ENCODE data around the gene UBE2M.
"Not testable (repeated sequence)": the region's sequence is repeated elsewhere in the genome, so short reads cannot be mapped to it uniquely, and the experiment has no call there.

The UBE2M gene

GRCh38 chr19:58558066-58558622 lies at the start of gene UBE2M:
UBE2M (minus strand) TSS chr19:58558611; CDS start chr19:58558381, 230 bp downstream.
- DNase-seq = no peak

DNA sequence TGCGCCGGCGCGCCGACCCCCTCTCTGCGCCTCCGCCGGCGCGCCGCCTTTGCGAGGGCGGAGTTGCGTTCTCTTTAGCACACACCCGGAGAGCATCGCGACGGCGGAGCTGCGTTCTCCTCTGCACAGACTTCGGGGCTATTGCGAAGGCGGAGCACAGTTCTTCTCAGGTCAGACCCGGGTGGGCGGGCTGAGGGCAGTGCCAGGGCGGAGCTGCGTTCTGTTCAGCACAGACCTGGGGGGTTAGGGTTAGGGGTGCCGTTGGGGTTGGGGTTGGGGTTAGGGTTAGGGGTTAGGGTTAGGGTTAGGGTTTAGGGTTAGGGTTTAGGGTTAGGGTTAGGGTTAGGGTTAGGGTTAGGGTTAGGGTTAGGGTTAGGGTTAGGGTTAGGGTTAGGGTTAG lies 48.8 kb upstream of the UBE2M start:
- DNase-seq = not testable (repeated sequence)

DNA sequence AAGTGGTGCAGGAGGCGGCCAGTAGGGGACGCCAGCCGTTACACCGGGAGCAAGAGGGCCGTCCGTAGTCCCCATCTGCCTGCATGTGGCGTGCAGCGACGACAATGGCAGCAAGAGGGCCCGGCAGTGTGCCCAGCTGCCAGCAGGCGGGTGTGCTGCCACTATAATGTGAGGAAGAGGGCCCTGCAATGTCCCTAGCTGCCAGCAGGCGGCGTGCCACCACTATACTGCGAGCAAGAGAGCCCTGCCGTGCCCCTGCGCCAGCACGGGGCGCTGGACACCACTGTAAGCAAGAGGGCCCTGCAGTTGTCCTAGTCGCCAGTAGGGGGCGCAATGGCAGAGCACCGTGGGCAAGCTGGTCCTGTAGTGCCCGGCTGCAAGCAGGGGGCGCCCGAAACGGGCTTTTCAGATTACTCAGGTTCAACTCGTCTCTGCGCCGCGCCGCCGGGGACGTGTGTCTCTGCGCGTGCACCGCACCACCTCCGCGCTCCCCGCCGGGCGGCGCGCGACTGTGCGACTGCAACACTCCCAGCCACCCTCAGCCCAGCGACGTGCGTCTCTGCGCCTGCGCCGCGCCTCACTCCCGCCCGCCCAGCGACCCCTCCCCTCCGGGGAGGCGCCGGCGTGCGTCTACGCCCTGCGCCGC lies 48.0 kb upstream of the UBE2M start:
- DNase-seq = not testable (repeated sequence)

- DNase-seq = no peak
Measured at GRCh38 chr19:58586133-58586765, 27.8 kb upstream of the UBE2M start.

GRCh38 chr19:58585442-58586132 lies 27.2 kb upstream of the UBE2M start:
- DNase-seq = no peak

GRCh38 chr19:58584498-58585441 lies 26.4 kb upstream of the UBE2M start:
- no peak for DNase-seq

DNA sequence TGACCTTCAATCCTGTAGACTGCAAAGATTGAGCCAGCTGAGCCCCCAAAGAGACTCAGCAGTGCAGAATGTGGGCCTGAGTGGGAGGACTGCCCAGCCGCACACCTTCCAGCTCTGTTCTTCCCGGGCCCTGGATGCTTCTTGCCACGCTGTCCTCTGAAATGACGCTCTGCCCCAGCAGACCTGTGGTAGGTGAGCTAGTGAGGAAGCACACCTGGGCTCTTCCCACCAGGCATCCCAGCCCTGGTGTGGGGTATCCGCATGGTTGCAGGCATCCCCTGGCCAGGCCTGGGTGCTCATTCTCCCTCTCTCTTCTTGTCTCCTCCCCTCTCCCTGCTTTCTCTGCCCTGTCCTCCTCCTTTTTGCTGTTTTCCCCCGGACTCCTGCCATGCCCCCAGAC lies 24.6 kb upstream of the UBE2M start:
- DNase-seq = no peak

GRCh38 chr19:58581227-58582141 lies 23.1 kb upstream of the UBE2M start:
- no peak for DNase-seq

DNA sequence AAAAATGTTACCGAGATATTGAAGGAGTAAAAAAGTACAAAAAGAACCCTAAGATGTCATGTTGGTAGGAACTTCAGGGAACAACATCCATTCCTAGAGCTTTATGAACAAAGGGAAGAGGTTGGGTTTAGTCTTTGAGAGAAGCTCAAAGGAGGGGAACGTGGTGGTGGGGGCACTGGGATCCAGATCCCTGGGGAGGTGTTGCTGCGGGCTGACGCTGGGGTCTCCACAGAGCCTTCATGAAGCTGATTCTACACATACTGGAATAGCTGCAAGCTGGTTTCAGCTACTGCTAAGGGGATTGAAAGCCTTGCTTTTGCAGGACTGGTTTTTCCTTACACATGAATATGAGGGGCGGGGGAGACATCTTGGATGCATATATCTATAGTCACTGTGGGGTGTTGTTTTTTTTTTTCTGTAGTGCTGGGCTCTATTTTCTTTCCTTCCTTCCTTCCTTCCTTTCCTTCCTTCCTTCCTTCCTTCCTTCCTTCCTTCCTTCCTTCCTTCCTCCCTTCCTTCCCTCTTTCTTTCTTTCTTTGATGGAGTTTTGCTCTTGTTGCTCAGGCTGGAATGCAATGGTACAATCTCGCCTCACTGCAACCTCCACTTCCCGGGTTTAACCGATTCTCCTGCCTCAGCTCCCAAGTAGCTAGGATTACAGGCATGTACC lies 21.2 kb upstream of the UBE2M start:
- DNase-seq = no peak

DNA sequence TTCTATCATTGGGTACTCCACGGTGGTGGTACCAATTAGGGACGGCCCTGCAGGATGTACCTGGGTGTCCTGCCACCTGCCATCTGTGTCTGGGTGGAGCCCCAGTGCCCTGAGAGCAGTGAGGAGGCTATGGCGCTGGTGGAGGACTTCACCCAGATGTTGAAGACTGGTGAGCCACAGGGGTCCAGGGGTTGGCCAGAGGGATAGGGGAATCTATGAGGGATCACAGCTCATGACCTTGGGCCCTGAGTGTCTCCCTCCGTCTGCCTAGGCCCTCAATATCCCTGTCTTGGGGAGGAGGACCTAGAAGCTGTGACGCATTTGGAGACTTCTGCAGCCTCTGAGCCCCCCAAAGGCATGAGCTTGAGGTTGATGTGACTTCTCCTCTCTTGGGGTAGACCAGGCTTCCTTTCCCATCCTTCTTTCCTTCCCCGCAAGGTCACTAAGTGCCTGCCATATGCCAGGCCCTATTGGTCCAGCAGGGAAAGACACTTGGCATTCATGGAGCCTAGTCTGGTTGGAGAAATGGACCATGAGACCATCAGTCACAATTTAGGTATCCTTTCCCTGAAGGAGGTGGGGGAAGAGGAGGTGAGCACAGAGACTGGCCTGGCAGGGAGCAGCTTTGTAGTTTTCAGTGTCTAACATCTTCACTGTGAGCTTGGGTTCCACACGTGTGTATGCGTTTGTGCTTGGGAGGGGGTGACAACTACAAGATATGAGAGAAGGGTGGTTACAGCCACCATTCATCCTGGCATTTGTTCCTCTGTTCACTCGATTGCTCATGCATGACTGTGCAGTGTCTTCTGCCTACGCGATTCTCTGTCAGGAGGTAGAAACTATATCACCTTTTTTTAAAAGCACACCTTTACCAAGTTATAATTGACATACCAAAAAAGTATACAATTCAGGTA lies 19.9 kb upstream of the UBE2M start:
- no peak for DNase-seq

- not testable (repeated sequence) for DNase-seq
Measured at GRCh38 chr19:58577581-58577980, 19.2 kb upstream of the UBE2M start.

- no peak for DNase-seq
Measured at GRCh38 chr19:58575183-58576041, 17.0 kb upstream of the UBE2M start.

DNA sequence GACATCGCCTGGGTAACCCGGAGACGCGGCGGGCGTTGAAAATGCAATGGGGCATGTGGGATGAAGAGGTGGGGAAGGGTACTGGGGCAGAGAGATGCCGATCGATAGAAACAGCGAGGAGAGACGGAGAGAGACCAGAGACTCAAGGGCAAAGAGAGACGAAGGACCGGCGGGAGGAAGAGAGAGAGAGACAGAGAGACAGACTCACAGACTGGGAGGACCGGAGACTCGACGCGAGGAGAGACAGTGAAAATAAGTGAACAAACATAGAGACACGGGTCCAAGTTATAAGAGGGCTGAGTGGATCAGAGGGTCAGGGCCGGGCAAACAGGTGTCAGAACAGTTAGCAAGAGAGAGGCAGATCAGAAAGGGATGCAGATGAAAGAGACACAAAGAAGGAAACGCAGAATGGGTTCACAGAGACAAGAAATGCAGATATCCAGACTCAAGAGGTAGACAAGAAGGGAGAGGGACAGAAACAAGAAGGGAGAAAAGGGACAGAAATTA lies 15.3 kb upstream of the UBE2M start:
- no peak for DNase-seq

DNA sequence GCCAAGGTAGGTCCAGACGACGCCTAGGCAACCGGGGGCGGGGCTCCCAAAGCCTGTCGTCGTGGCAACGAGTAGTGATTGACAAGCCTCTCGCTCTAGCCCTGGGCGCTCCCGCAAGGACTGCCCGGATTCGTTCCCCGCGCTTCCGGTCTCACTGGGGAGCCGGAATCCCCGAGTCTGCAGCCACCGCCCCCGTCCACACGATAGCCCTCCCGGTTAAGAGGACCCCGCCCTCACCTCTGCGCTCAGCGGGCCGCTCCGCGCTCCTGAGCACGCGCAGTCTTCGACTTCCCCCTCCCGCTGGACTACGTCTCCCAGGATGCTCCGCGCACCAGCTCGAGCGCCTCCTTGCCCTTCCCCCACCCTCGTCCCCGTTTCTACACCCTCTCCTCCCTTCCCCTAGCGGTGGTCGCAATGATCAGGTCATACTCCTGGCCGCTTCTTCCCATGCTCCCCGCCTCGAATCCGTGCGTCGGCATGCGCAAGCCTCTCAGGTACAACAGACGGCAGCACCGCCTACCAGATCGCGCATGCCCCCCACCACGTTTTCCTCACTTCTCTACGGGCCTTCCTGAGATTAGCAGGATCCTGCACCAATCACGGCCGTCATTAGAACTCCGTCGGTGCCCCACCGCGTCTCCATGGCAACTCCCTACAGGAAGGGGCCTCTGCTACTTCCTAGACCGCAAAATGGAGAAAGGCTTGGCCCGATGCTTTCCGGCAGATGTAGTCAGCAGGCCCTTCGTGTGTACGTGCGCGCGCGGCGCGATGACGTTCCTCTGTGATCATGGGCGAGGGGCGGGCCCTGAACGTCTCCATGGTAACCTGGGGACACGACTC lies 14.6 kb upstream of the UBE2M start, which contains the start of gene MZF1:
TSS of gene MZF1 (minus strand) at position 518 of the 840 bp plus-strand sequence. CDS start 1,946 bp downstream, outside the sequence.
- DNase-seq = no peak

DNA sequence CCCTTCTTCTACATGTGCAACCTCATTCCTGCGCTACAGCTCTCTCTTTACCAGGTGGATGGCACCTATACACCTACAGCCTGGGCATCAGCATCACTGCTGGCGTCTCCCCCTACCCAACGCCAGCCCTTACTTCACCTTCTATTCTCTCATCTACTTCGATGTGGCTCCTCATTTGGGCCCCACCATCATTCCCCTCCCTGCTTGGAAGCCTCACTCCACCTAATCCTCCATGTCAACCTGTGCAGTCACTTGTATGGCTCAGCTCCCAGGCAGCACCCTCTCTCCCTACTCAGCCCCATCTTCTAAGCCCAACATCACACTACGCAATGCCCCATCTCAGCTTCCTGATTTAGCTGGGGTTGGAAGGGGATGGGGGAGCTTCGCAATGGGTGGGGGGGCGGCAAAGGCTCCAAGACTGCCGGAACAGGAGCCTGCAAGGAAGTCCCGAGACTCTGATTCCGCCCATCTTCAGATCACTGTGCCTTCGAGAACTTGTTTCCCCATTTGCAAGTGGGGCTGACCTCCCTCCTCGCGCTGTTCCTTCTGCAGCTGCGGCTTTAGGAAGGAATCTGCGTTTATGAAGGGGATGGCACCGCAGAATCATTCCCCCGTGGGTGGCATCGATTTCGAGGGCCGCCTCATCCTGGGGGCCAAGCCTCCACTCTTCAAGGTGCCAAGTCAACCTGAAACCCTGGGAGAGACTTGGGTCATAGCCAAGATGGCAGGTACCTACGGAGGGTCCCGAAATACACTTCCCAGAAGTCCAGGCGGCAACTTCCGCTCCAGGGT lies 13.8 kb upstream of the UBE2M start:
- DNase-seq = no peak

All from nucleus accumbens (tissue), 56 donors.